CD4-positive, alpha-beta memory T cell (primary cell): ENCODE data around the gene MSANTD1. TPM values are rescaled to one million over a fixed set of nuclear protein-coding genes. Genes with fewer than 3 reads are reported as not detected.

Experiments used
- CTCF ChIA-PET: fragments of 350-600 bp; sonication (Branson Sonifier 250); formaldehyde crosslinking; loops from one replicate; lab custom pipeline; 2021; ENCODE audit warnings: inconsistent platforms; ENCODE audit not compliant: partially characterized antibody; lab: Charles Lee
- POLR2A ChIA-PET: fragments of 350-600 bp; sonication (Branson Sonifier 250); formaldehyde crosslinking; loops from one replicate; lab custom pipeline; 2021; ENCODE audit not compliant: partially characterized antibody; lab: Charles Lee
- DNase-seq, 5 donors: peaks; one replicate each; pipeline versions ENCODE4 v3.0.0 to v3.0.0-alpha.2; 2020 to 2022; ENCODE audit warnings: mixed read lengths in 1 of 5
- H3K27ac ChIP-seq: one replicate; pipeline ENCODE4 v1.7.0; 2013; ENCODE audit warnings: low read depth, low read length
- H3K27me3 ChIP-seq: 2 replicates; pipeline ENCODE4 v1.7.0; 2013; ENCODE audit warnings: mild to moderate bottlenecking, low read length, moderate library complexity; ENCODE audit not compliant: insufficient read depth
- H3K36me3 ChIP-seq: 2 replicates; pipeline ENCODE4 v1.7.0; 2013; ENCODE audit warnings: mild to moderate bottlenecking, low read length, moderate library complexity; ENCODE audit not compliant: insufficient read depth
- H3K4me1 ChIP-seq: 2 replicates; pipeline ENCODE4 v1.7.0; 2013; ENCODE audit warnings: mild to moderate bottlenecking, low read length, moderate library complexity; ENCODE audit not compliant: insufficient read depth
- H3K4me3 ChIP-seq, 2 donors: one replicate each; pipeline ENCODE4 v1.7.0; 2013; ENCODE audit warnings: low read length in 2 of 2, mild to moderate bottlenecking in 1 of 2
- H3K9me3 ChIP-seq, 2 donors: one replicate each; pipeline ENCODE4 v1.7.0; 2013; ENCODE audit warnings: low read length in 2 of 2, control low read depth in 1 of 2; ENCODE audit not compliant: control insufficient read depth in 1 of 2
- H3K27ac Mint-ChIP-seq, 7 donors: one replicate each; pipeline ENCODE4 v1.8.0; 2020 to 2021; ENCODE audit warnings: mixed read lengths in 7 of 7, mild to moderate bottlenecking in 6 of 7, inconsistent platforms in 3 of 7, moderate library complexity in 3 of 7
- H3K27me3 Mint-ChIP-seq, 2 donors: one replicate each; pipeline ENCODE4 v1.8.0; 2020 to 2021; ENCODE audit warnings: mixed read lengths in 2 of 2
- H3K36me3 Mint-ChIP-seq, 2 donors: one replicate each; pipeline ENCODE4 v1.8.0; 2020 to 2021; ENCODE audit warnings: mixed read lengths in 2 of 2, inconsistent platforms in 1 of 2, mild to moderate bottlenecking in 1 of 2
- H3K4me1 Mint-ChIP-seq, 4 donors: one replicate each; pipeline ENCODE4 v1.8.0; 2020 to 2021; ENCODE audit warnings: mixed read lengths in 4 of 4, mild to moderate bottlenecking in 1 of 4
- H3K4me3 Mint-ChIP-seq, 8 donors: one replicate each; pipeline ENCODE4 v1.8.0; 2020 to 2021; ENCODE audit warnings: mixed read lengths in 8 of 8, mild to moderate bottlenecking in 7 of 8, moderate library complexity in 6 of 8, inconsistent platforms in 3 of 8
- H3K9me3 Mint-ChIP-seq, 8 donors: one replicate each; pipeline ENCODE4 v1.8.0; 2020 to 2021; ENCODE audit warnings: mixed read lengths in 8 of 8, mild to moderate bottlenecking in 5 of 8, inconsistent platforms in 3 of 8, moderate library complexity in 1 of 8
- intact Hi-C: fragments of 100-400 bp; cut with micrococcal nuclease; formaldehyde crosslinking; loops from one replicate; pipeline ENCODE4 v1.15.1; 2023
- polyA plus RNA-seq, 2 donors: library from polyadenylated mRNA; unstranded; fragments of 300-500 nt; fragmentation: Illumina TruSeq; gene quantifications; one replicate each; pipeline ENCODE4 v1.2.3, GENCODE V29; 2021
- total RNA-seq, 2 experiments: library from RNA; stranded (reverse); gene quantifications; one replicate each; pipeline ENCODE4 v1.2.3, GENCODE V29; 2021

Gene MSANTD1
- total and polyA plus RNA-seq, 4 experiments from 2014 or later: 0.08 to 2.2 (median 2.0) TPM; not detected in 1

- H3K27ac ChIP-seq: no peak overlapping the region
- H3K27me3 ChIP-seq: no peaks in the 10 kb centered on the region
- no peak overlapping the region for H3K4me3 ChIP-seq
- DNase-seq: no peak
- intact Hi-C loops: no loop called here
- Mint-ChIP-seq H3K4me1 (no peaks in the 10 kb centered on the region), H3K36me3 (peaks cover 0 to 4% of the 10 kb centered on the region in 2 donors), H3K27ac (no peak overlapping the region), H3K27me3 (peaks cover 11 to 14% of the 10 kb centered on the region in 2 donors), H3K4me3 (no peak overlapping the region), H3K9me3 (peaks cover 0 to 12% (median 7%) of the 10 kb centered on the region in 8 donors)
- no peaks in the 10 kb centered on the region for H3K36me3 ChIP-seq
- no peaks in the 10 kb centered on the region for H3K9me3 ChIP-seq
- no peaks in the 10 kb centered on the region for H3K4me1 ChIP-seq
- ChIA-PET POLR2A (no interaction called here), CTCF (no interaction called here)
These were observed 35.0 kb downstream of the MSANTD1 start for GRCh38 chr4:3283916-3284315.

- peaks cover 0 to 12% (median 7%) of the 10 kb centered on the region in 8 donors for H3K9me3 Mint-ChIP-seq
- peaks cover 0 to 4% of the 10 kb centered on the region in 2 donors for H3K36me3 Mint-ChIP-seq
- H3K4me3 Mint-ChIP-seq: no peak overlapping the region
- ChIA-PET CTCF (no interaction called here), POLR2A (no interaction called here)
- H3K27ac ChIP-seq: no peak overlapping the region
- no peaks in the 10 kb centered on the region for H3K27me3 ChIP-seq
- H3K4me1 Mint-ChIP-seq: no peaks in the 10 kb centered on the region
- H3K9me3 ChIP-seq: no peaks in the 10 kb centered on the region
- no peaks in the 10 kb centered on the region for H3K4me1 ChIP-seq
- H3K27me3 Mint-ChIP-seq: peaks cover 10 to 17% of the 10 kb centered on the region in 2 donors
- H3K4me3 ChIP-seq: no peak overlapping the region
- H3K27ac Mint-ChIP-seq: no peak overlapping the region
- intact Hi-C loops: no loop called here
- DNase-seq: no peak
- no peaks in the 10 kb centered on the region for H3K36me3 ChIP-seq
These were observed 36.0 kb downstream of the MSANTD1 start for GRCh38 chr4:3284734-3285557.

- POLR2A ChIA-PET: no interaction called here
- no peak for DNase-seq
- Histone ChIP-seq H3K36me3 (no peaks in the 10 kb centered on the region), H3K4me1 (no peaks in the 10 kb centered on the region), H3K9me3 (no peaks in the 10 kb centered on the region), H3K4me3 (no peak overlapping the region), H3K27me3 (no peaks in the 10 kb centered on the region), H3K27ac (no peak overlapping the region)
- peaks cover 10 to 17% of the 10 kb centered on the region in 2 donors for H3K27me3 Mint-ChIP-seq
- peaks cover 0 to 4% of the 10 kb centered on the region in 2 donors for H3K36me3 Mint-ChIP-seq
- H3K4me3 Mint-ChIP-seq: no peak overlapping the region
- peaks cover 0 to 12% (median 7%) of the 10 kb centered on the region in 8 donors for H3K9me3 Mint-ChIP-seq
- no peak overlapping the region for H3K27ac Mint-ChIP-seq
- no peaks in the 10 kb centered on the region for H3K4me1 Mint-ChIP-seq
- CTCF ChIA-PET: no interaction called here
- intact Hi-C loops: no loop called here
These were observed 36.8 kb downstream of the MSANTD1 start for GRCh38 chr4:3285558-3286334.

GRCh38 chr4:3286335-3287175, 37.6 kb downstream of the MSANTD1 start:
- Histone ChIP-seq H3K27me3 (no peaks in the 10 kb centered on the region), H3K27ac (no peak overlapping the region), H3K4me3 (no peak overlapping the region), H3K9me3 (no peaks in the 10 kb centered on the region), H3K36me3 (no peaks in the 10 kb centered on the region), H3K4me1 (peaks cover 5% of the 10 kb centered on the region)
- no peak overlapping the region for H3K27ac Mint-ChIP-seq
- peaks cover 12 to 13% of the 10 kb centered on the region in 2 donors for H3K27me3 Mint-ChIP-seq
- H3K4me1 Mint-ChIP-seq: peaks cover 1 to 3% (median 2%) of the 10 kb centered on the region in 4 donors
- intact Hi-C loops: no loop called here
- H3K4me3 Mint-ChIP-seq: no peak overlapping the region
- ChIA-PET CTCF (no interaction called here), POLR2A (no interaction called here)
- no peak for DNase-seq
- H3K36me3 Mint-ChIP-seq: peaks cover 0 to 3% of the 10 kb centered on the region in 2 donors
- peaks cover 0 to 12% (median 4%) of the 10 kb centered on the region in 8 donors for H3K9me3 Mint-ChIP-seq

GRCh38 chr4:3287271-3287971, 38.5 kb downstream of the MSANTD1 start:
- Mint-ChIP-seq H3K4me3 (no peak overlapping the region), H3K9me3 (peaks cover 0 to 5% (median under 1%) of the 10 kb centered on the region in 8 donors), H3K36me3 (peaks cover 0 to 3% of the 10 kb centered on the region in 2 donors), H3K27ac (no peak overlapping the region), H3K4me1 (peaks cover 5 to 8% (median 6%) of the 10 kb centered on the region in 4 donors), H3K27me3 (peaks cover 12% of the 10 kb centered on the region in 2 donors)
- H3K36me3 ChIP-seq: no peaks in the 10 kb centered on the region
- intact Hi-C loops: no loop called here
- no peak overlapping the region for H3K4me3 ChIP-seq
- peaks cover 9% of the 10 kb centered on the region for H3K4me1 ChIP-seq
- H3K27ac ChIP-seq: no peak overlapping the region
- H3K9me3 ChIP-seq: no peaks in the 10 kb centered on the region
- POLR2A ChIA-PET: no interaction called here
- H3K27me3 ChIP-seq: no peaks in the 10 kb centered on the region
- CTCF ChIA-PET: no interaction called here
- no peak for DNase-seq

GRCh38 chr4:3287972-3288570, 39.1 kb downstream of the MSANTD1 start:
- CTCF ChIA-PET: no interaction called here
- Histone ChIP-seq H3K27me3 (no peaks in the 10 kb centered on the region), H3K36me3 (no peaks in the 10 kb centered on the region), H3K27ac (no peak overlapping the region), H3K9me3 (no peaks in the 10 kb centered on the region), H3K4me3 (no peak overlapping the region), H3K4me1 (peaks cover 9% of the 10 kb centered on the region)
- DNase-seq: no peak
- H3K4me1 Mint-ChIP-seq: peaks cover 5 to 8% (median 6%) of the 10 kb centered on the region in 4 donors
- no peak overlapping the region for H3K27ac Mint-ChIP-seq
- no peaks in the 10 kb centered on the region for H3K9me3 Mint-ChIP-seq
- intact Hi-C loops: no loop called here
- POLR2A ChIA-PET: no interaction called here
- H3K36me3 Mint-ChIP-seq: peaks cover 0 to 3% of the 10 kb centered on the region in 2 donors
- H3K27me3 Mint-ChIP-seq: peaks cover 10 to 12% of the 10 kb centered on the region in 2 donors
- H3K4me3 Mint-ChIP-seq: no peak overlapping the region
